ENCODE measurements around the gene PGM5.

PGM5 gene

DNA sequence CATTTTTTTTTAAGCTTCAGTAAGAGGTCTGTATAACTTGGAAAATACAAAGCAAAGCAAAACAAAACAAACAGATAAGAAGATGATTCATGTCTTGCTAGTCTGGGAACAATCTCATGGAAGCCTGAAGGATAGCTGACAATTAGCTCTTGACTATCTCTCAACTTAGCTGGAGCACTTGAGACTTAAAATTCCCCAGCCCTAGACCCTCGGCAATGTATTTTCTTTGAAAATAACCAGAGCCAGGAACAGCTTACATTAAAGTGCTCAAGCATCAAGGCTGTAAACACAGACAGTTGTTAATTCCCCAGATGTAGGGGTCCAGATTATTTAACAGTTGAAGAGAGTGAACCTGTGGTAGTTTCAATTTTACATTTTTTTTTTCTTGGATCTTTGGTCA, 101.4 kb downstream of the PGM5 start:
- ChIA-PET CTCF (interaction anchor here (0.6 kb wide), 1 partner anchor 41 kb away, joined by 4 read pairs; no protein-coding TSS in a partner anchor), POLR2A (ENCODE audit: low non-redundant PET) (no interaction called here)
- H3K27ac ChIP-seq, result no peak overlapping the region
- DNase-seq (ENCODE audit: low spot score), result no peak
- TF ChIP-seq, protein P1, sequence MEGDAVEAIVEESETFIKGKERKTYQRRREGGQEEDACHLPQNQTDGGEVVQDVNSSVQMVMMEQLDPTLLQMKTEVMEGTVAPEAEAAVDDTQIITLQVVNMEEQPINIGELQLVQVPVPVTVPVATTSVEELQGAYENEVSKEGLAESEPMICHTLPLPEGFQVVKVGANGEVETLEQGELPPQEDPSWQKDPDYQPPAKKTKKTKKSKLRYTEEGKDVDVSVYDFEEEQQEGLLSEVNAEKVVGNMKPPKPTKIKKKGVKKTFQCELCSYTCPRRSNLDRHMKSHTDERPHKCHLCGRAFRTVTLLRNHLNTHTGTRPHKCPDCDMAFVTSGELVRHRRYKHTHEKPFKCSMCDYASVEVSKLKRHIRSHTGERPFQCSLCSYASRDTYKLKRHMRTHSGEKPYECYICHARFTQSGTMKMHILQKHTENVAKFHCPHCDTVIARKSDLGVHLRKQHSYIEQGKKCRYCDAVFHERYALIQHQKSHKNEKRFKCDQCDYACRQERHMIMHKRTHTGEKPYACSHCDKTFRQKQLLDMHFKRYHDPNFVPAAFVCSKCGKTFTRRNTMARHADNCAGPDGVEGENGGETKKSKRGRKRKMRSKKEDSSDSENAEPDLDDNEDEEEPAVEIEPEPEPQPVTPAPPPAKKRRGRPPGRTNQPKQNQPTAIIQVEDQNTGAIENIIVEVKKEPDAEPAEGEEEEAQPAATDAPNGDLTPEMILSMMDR (conservative IDR thresholded peaks at IDR 0.05; ENCODE audit: low read depth), result no peak

DNA sequence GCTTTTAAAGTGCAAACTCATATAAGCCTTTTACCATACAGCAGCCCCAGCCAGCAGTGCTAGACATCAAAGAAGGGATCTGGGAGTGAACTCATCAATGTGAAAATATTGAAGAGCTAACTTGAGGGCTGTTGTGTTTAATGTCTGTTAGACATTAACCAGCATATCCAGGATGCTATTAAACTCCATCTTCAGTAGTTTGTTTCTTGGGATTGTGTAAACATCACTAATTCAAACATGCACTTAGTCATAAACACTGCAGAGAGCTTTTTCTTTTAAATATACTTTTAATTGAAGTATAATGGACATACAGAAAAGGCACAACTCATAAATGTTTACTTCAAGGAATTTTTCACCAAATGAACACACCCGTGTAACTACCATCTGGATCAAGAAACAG, 102.5 kb downstream of the PGM5 start:
- no peak for DNase-seq (ENCODE audit: low spot score)
- POLR2A ChIA-PET (ENCODE audit: low non-redundant PET), result no interaction called here

DNA sequence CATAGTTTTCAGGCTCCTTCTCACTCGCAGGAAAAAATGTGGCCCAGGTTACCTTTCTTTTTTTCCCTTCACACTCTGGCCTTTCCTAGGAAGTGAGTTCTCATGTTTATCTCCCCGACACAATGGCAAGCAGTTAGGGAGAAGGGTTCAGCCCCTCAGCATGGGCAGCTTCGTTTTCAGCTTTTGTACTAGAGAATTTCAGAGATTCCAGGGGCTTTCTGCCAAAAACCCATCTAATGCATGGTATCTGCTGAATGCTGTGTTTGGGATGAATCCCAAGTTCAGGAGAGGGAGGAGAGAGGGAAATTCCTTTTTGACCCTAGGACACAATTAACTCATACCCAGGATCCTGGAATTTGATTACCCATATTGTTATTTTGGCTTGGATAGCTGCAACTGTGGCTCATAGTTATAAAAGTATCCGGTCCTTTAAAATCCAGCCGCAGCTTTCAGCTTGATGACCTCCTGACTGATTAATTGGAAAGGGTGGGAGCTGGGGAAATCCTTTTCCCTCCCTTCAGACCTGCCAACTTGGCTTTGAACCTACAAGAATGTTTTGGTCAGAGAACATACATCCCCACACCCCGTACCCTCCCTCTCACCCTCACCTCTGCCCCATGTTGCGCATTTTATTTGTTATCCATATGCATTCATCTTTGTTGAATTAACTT, 105.8 kb downstream of the PGM5 start:
- POLR2A ChIA-PET (ENCODE audit: low non-redundant PET), result no interaction called here
- CTCF ChIA-PET, result interaction anchor here (0.6 kb wide), 1 partner anchor 730 kb away, joined by 3 read pairs; no protein-coding TSS in a partner anchor
- DNase-seq (ENCODE audit: low spot score), result no peak
- TF ChIP-seq, protein P1 (conservative IDR thresholded peaks at IDR 0.05; ENCODE audit: low read depth), result no peak
- no peak overlapping the region for H3K27ac ChIP-seq

More for the DNA sequence above, 102.5 kb downstream of the PGM5 start:
- CTCF ChIA-PET, result interaction anchor here (1.2 kb wide), 1 partner anchor 49 kb away, joined by 3 read pairs; no protein-coding TSS in a partner anchor
- TF ChIP-seq, protein P1 (conservative IDR thresholded peaks at IDR 0.05; ENCODE audit: low read depth), result no peak
- no peak overlapping the region for H3K27ac ChIP-seq

GRCh38 chr9:68470067-68470466, 113.7 kb downstream of the PGM5 start:
- POLR2A ChIA-PET (ENCODE audit: low non-redundant PET), result no interaction called here
- CTCF ChIA-PET, result no interaction called here

DNA sequence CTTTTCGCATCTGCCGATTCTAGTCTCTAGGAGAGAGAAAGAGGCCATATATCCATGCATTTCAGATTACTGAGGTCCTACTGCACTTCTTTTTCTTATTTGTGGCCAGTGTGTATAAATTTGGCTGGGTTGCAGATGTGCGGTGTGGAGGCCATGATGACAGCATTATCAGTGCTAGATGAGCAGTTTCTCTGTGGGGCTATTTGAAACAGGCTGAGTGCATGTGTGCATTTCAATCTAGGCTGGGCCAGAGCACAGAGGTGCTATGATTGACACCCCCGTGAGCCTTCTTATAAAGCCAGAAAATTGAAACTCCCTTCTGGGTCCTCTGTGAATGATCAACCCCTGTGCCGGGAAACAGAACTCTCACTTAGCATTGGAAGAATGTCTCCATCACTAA, 114.2 kb downstream of the PGM5 start:
- CTCF ChIA-PET, result no interaction called here
- no peak overlapping the region for H3K27ac ChIP-seq
- TF ChIP-seq, protein P1 (conservative IDR thresholded peaks at IDR 0.05; ENCODE audit: low read depth), result no peak
- POLR2A ChIA-PET (ENCODE audit: low non-redundant PET), result no interaction called here
- no peak for DNase-seq (ENCODE audit: low spot score)

More at GRCh38 chr9:68470067-68470466, 113.7 kb downstream of the PGM5 start:
- TF ChIP-seq, protein P1 (conservative IDR thresholded peaks at IDR 0.05; ENCODE audit: low read depth), result no peak
- DNase-seq (ENCODE audit: low spot score), result no peak
- no peak overlapping the region for H3K27ac ChIP-seq

GRCh38 chr9:68472119-68472518, 115.7 kb downstream of the PGM5 start:
- CTCF ChIA-PET, result no interaction called here
- POLR2A ChIA-PET (ENCODE audit: low non-redundant PET), result no interaction called here
- H3K27ac ChIP-seq, result no peak overlapping the region
- TF ChIP-seq, protein P1 (conservative IDR thresholded peaks at IDR 0.05; ENCODE audit: low read depth), result no peak
- DNase-seq (ENCODE audit: low spot score), result no peak
